H1 (cell line): ENCODE results near the gene GPC2.
"Not testable (repeated sequence)": the region's sequence is repeated elsewhere in the genome, so short reads cannot be mapped to it uniquely, and the experiment has no call there.

Experiments
- CTCF ChIP-seq, 3 experiments: IDR thresholded peaks; 1 replicate in 2 of 3; 2 replicates in 1 of 3; pipeline versions ENCODE4 v1.5.1 to v1.6.1; 2011; ENCODE audit warnings: low read length in 3 of 3, mild to moderate bottlenecking in 3 of 3, inconsistent platforms in 2 of 3, low read depth in 1 of 3, moderate library complexity in 1 of 3; ENCODE audit not compliant: insufficient read depth in 1 of 3; ENCODE audit errors: control extremely low read depth in 1 of 3
- RAD21 ChIP-seq, 2 experiments: IDR thresholded peaks in 1 of 2; conservative IDR thresholded peaks in 1 of 2; 2 replicates each; pipeline ENCODE4 v1.6.1; 2011; ENCODE audit warnings: low read depth in 2 of 2, low read length in 2 of 2, improper control_type of control experiment in 1 of 2, inconsistent platforms in 1 of 2, mild to moderate bottlenecking in 1 of 2, moderate library complexity in 1 of 2
- SIN3A ChIP-seq, 2 experiments: IDR thresholded peaks in 1 of 2; conservative IDR thresholded peaks in 1 of 2; 2 replicates each; pipeline ENCODE4 v1.6.1; 2011 to 2012; ENCODE audit warnings: low read length in 2 of 2, improper control_type of control experiment in 1 of 2, low read depth in 1 of 2, mild to moderate bottlenecking in 1 of 2
- TAF1 ChIP-seq: IDR thresholded peaks from 2 replicates; pipeline ENCODE4 v1.6.1; 2011; ENCODE audit warnings: mild to moderate bottlenecking, low read depth, low read length

- not testable (repeated sequence) for TF ChIP-seq CTCF (IDR thresholded peaks at IDR 0.05; ENCODE audit: control extremely low read depth in 1 of 3, insufficient read depth in 1 of 3, low read depth in 1 of 3, low read length in 3 of 3); RAD21 (IDR thresholded peaks at IDR 0.05 in 1 of 2, conservative IDR thresholded peaks at IDR 0.05 in 1 of 2; ENCODE audit: low read depth in 2 of 2, low read length in 2 of 2); TAF1; SIN3A (conservative IDR thresholded peaks at IDR 0.05 in 1 of 2, IDR thresholded peaks at IDR 0.05 in 1 of 2; ENCODE audit: low read depth in 1 of 2, low read length in 2 of 2)
Measured at GRCh38 chr7:100146350-100146749, 30.8 kb downstream of the GPC2 start.
